PC-3 (cell line): ENCODE measurements around the gene CYP27A1. TPM values are rescaled to one million over a fixed set of nuclear protein-coding genes. Genes with fewer than 3 reads are reported as not detected.

ENCODE experiments used
- ATAC-seq: fragments of 200-7000 bp; cut with Tn5 transposase; 2 replicates; pipeline ENCODE4 v1.9.1; 2020; ENCODE audit warnings: mild to moderate bottlenecking, moderate library complexity
- BruUV-seq: library from RNA; stranded (reverse); fragments of 400-500 nt; replicated peaks from 2 replicates; lab custom pipeline; 2021; lab: Mats Ljungman, UMichigan
- CTCF ChIA-PET: fragments of 300-600 bp; sonication (Branson Sonifier 250); formaldehyde crosslinking; loops from one replicate; lab custom pipeline; 2022; ENCODE audit warnings: antibody characterized with exemption; lab: Charles Lee
- POLR2A ChIA-PET: fragments of 300-600 bp; sonication (Branson Sonifier 250); formaldehyde crosslinking; loops from one replicate; lab custom pipeline; 2022; ENCODE audit warnings: antibody characterized with exemption; ENCODE audit not compliant: unreplicated experiment; lab: Charles Lee
- DNase-seq: peaks from one replicate; pipeline ENCODE4 v3.0.0-alpha.2; 2015
- H2AFZ ChIP-seq: fragments of 300-600 bp; sonication (generic); 2 replicates; pipeline ENCODE4 v1.6.0; 2016; ENCODE audit warnings: antibody characterized with exemption, low read length
- H3F3A ChIP-seq: fragments of 300-600 bp; sonication (generic); one replicate; pipeline ENCODE4 v1.6.0; 2017; ENCODE audit warnings: antibody characterized with exemption, low read length, control low read depth, mild to moderate bottlenecking; ENCODE audit not compliant: unreplicated experiment
- H3K27ac ChIP-seq: fragments of 300-600 bp; sonication (generic); 2 replicates; pipeline ENCODE4 v1.5.1; 2016; ENCODE audit warnings: mild to moderate bottlenecking, low read length
- H3K27me3 ChIP-seq: fragments of 300-600 bp; sonication (generic); 2 replicates; pipeline ENCODE4 v1.6.1; 2016; ENCODE audit warnings: low read length, mixed read lengths
- H3K36me3 ChIP-seq: fragments of 300-600 bp; sonication (generic); 2 replicates; pipeline ENCODE4 v1.6.1; 2016; ENCODE audit warnings: low read depth, mixed run types, low read length, mixed read lengths
- H3K4me1 ChIP-seq: fragments of 300-600 bp; sonication (generic); 2 replicates; pipeline ENCODE4 v1.5.1; 2016; ENCODE audit warnings: low read length; ENCODE audit not compliant: insufficient read depth
- H3K4me2 ChIP-seq: fragments of 300-600 bp; sonication (generic); 2 replicates; pipeline ENCODE4 v1.6.0; 2016; ENCODE audit warnings: low read length
- H3K4me3 ChIP-seq: fragments of 300-600 bp; sonication (generic); 2 replicates; pipeline ENCODE4 v1.5.1; 2016; ENCODE audit warnings: mild to moderate bottlenecking, low read length, mixed read lengths
- H3K79me2 ChIP-seq: fragments of 300-600 bp; sonication (generic); 2 replicates; pipeline ENCODE4 v1.6.1; 2017; ENCODE audit warnings: low read length, mixed read lengths
- H3K9ac ChIP-seq: fragments of 300-600 bp; sonication (generic); 2 replicates; pipeline ENCODE4 v1.6.0; 2016; ENCODE audit warnings: mild to moderate bottlenecking, low read length
- H3K9me2 ChIP-seq: fragments of 300-600 bp; sonication (generic); replicated peaks from 2 replicates; pipeline ENCODE4 v1.6.1; 2016; ENCODE audit warnings: mixed run types, low read length, mixed read lengths
- H3K9me3 ChIP-seq: fragments of 300-600 bp; sonication (generic); 2 replicates; pipeline ENCODE4 v1.6.1; 2016; ENCODE audit warnings: low read length, mixed read lengths
- H4K20me1 ChIP-seq: fragments of 300-600 bp; sonication (generic); 2 replicates; pipeline ENCODE4 v1.6.1; 2016; ENCODE audit warnings: low read length, mixed read lengths
- EZH2 ChIP-seq: fragments of 300-600 bp; sonication (generic); IDR thresholded peaks from one replicate; pipeline ENCODE4 v1.6.1; 2017; ENCODE audit warnings: antibody characterized with exemption, mild to moderate bottlenecking, low read length; ENCODE audit not compliant: unreplicated experiment
- EZH2phosphoT487 ChIP-seq: fragments of 300-600 bp; sonication (generic); IDR thresholded peaks from 2 replicates; pipeline ENCODE4 v1.6.1; 2018; ENCODE audit warnings: mild to moderate bottlenecking, antibody characterized with exemption, low read length, borderline replicate concordance
- intact Hi-C: fragments of 100-400 bp; cut with micrococcal nuclease; formaldehyde crosslinking; loops from 2 replicates; pipeline ENCODE4 v1.9.0; 2023
- total RNA-seq: library from RNA; depleted of rRNA; stranded (reverse); fragments of >200 nt; gene quantifications from 2 replicates; pipeline ENCODE4 v1.2.3, GENCODE V29; 2014
- TF ChIP-seq, protein P1 (sequence below): fragments of 300-600 bp; sonication (generic); conservative IDR thresholded peaks from 2 replicates; pipeline ENCODE4 v1.5.1; 2017; ENCODE audit warnings: antibody characterized with exemption, low read depth, mild to moderate bottlenecking, low read length

Gene CYP27A1
- total RNA-seq, 1 experiment from 2014 or later: 6.0 TPM

- TF ChIP-seq, protein P1, sequence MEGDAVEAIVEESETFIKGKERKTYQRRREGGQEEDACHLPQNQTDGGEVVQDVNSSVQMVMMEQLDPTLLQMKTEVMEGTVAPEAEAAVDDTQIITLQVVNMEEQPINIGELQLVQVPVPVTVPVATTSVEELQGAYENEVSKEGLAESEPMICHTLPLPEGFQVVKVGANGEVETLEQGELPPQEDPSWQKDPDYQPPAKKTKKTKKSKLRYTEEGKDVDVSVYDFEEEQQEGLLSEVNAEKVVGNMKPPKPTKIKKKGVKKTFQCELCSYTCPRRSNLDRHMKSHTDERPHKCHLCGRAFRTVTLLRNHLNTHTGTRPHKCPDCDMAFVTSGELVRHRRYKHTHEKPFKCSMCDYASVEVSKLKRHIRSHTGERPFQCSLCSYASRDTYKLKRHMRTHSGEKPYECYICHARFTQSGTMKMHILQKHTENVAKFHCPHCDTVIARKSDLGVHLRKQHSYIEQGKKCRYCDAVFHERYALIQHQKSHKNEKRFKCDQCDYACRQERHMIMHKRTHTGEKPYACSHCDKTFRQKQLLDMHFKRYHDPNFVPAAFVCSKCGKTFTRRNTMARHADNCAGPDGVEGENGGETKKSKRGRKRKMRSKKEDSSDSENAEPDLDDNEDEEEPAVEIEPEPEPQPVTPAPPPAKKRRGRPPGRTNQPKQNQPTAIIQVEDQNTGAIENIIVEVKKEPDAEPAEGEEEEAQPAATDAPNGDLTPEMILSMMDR: no peak
- TF ChIP-seq EZH2 (no peak), EZH2phosphoT487 (no peak)
- H2AFZ ChIP-seq: no peak overlapping the region
- H3K27ac ChIP-seq: no peak overlapping the region
- no peaks in the 10 kb centered on the region for H4K20me1 ChIP-seq
- intact Hi-C loops: no loop called here
- DNase-seq (no peak), ATAC-seq (no peak)
- CTCF ChIA-PET: no interaction called here
- H3K9me3 ChIP-seq: no peaks in the 10 kb centered on the region
- H3K27me3 ChIP-seq: no peaks in the 10 kb centered on the region
- H3K4me3 ChIP-seq: no peak overlapping the region
- POLR2A ChIA-PET: no interaction called here
- no peaks in the 10 kb centered on the region for H3F3A ChIP-seq
- H3K79me2 ChIP-seq: no peaks in the 10 kb centered on the region
- no peak overlapping the region for H3K4me2 ChIP-seq
- H3K9ac ChIP-seq: no peak overlapping the region
- H3K4me1 ChIP-seq: peaks cover 27% of the 10 kb centered on the region
- H3K36me3 ChIP-seq: no peaks in the 10 kb centered on the region
- H3K9me2 ChIP-seq: no peaks in the 10 kb centered on the region
- no TSS peak for BruUV-seq
These were observed 48.8 kb downstream of the CYP27A1 start for GRCh38 chr2:218830526-218831306.

- no peak for ATAC-seq
- H3F3A ChIP-seq: no peaks in the 10 kb centered on the region
- no peak within 1 kb of the TSS for H3K27ac ChIP-seq
- no peak for TF ChIP-seq EZH2phosphoT487
- TF ChIP-seq, protein P1: no peak
- TF ChIP-seq EZH2: no peak
- peak within 1 kb of the TSS; percentile 33 for H3K4me2 ChIP-seq
- H3K27me3 ChIP-seq: no peaks in the 10 kb centered on the region
- H3K9me2 ChIP-seq: no peaks in the 10 kb centered on the region
- H2AFZ ChIP-seq: no peak within 1 kb of the TSS
- intact Hi-C loops: no loop called here
- peaks cover 27% of the 10 kb centered on the region for H3K4me1 ChIP-seq
- POLR2A ChIA-PET: interaction anchor here (0.7 kb wide), 1 partner anchor 114 kb away, joined by 3 read pairs; no protein-coding TSS in a partner anchor
- no peaks in the 10 kb centered on the region for H3K36me3 ChIP-seq
- DNase-seq: no peak
- H3K79me2 ChIP-seq: no peaks in the 10 kb centered on the region
- CTCF ChIA-PET: interaction anchor here (0.6 kb wide), 1 partner anchor 104 kb away, joined by 3 read pairs; no protein-coding TSS in a partner anchor
- no peaks in the 10 kb centered on the region for H3K9me3 ChIP-seq
- H4K20me1 ChIP-seq: no peaks in the 10 kb centered on the region
- BruUV-seq: no TSS peak
- H3K4me3 ChIP-seq: no peak within 1 kb of the TSS
- no peak within 1 kb of the TSS for H3K9ac ChIP-seq
These were observed 49.5 kb downstream of the CYP27A1 start, which contains the start of gene PRKAG3 for GRCh38 chr2:218831378-218831990. Gene PRKAG3, minus strand, starts transcription at chr2:218831803.
